Measurements from ENCODE around the gene THSD4.

THSD4 gene

DNA sequence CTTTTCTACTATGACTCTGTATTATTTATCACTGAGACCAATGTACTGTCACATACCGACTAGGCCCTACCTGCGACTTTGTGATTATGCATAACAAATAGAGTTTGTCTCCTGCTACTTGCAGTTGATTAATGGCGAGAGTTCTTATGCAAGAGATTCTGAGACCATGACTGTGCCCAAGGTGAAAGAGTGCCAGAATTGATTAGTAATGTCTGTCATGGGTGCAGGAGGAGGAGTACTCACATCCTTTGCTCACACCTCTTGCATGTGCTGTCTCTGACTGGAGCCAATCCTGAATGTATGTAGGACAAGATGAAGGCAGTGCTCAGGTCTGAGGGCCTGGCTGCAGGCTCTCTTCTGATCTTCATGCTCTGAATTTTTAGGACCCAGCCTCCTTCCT, 260.7 kb downstream of the THSD4 start:
- Histone ChIP-seq H3K4me2 (no peak overlapping the region), H3K36me3 (no peaks in the 10 kb centered on the region)
- TF ChIP-seq Cebpa-rat (IDR thresholded peaks at IDR 0.05) = no peak

DNA sequence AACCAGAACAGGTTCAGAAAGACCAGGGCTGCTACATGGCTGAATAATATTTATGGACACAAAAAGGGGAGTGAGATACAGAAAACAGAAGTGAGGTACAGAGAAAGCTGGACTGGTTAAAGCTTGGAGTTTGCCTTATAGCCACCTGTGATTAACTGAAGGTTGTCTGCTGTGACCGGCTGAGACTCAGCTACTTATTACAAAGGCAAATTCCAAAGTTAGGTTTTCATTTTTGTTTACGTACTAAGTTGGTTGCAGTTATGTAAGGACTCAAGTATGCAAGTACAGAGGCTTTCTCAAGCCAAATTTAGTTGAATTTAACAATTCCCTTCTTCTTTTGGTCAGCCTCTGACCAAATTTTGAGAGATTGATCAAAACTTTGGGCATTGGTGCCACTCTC, 264.6 kb downstream of the THSD4 start:
- no peaks in the 10 kb centered on the region for H3K36me3 ChIP-seq
- H3K4me1 ChIP-seq = no peaks in the 10 kb centered on the region
- no peak for TF ChIP-seq Cebpa-rat (IDR thresholded peaks at IDR 0.05)
- H3K4me2 ChIP-seq = no peak overlapping the region
- H3K9me3 ChIP-seq = no peaks in the 10 kb centered on the region
- no peak overlapping the region for H3K9ac ChIP-seq
- no peak overlapping the region for H3K4me3 ChIP-seq
- H4K20me1 ChIP-seq = no peaks in the 10 kb centered on the region
- H3K27ac ChIP-seq = no peak overlapping the region
- H3K27me3 ChIP-seq = no peaks in the 10 kb centered on the region

More for the DNA sequence above, 260.7 kb downstream of the THSD4 start:
- H3K4me3 ChIP-seq = no peak overlapping the region
- no peaks in the 10 kb centered on the region for H3K27me3 ChIP-seq
- no peaks in the 10 kb centered on the region for H3K9me3 ChIP-seq
- H3K27ac ChIP-seq = no peak overlapping the region
- H4K20me1 ChIP-seq = no peaks in the 10 kb centered on the region
- H3K4me1 ChIP-seq = no peaks in the 10 kb centered on the region
- H3K9ac ChIP-seq = no peak overlapping the region

DNA sequence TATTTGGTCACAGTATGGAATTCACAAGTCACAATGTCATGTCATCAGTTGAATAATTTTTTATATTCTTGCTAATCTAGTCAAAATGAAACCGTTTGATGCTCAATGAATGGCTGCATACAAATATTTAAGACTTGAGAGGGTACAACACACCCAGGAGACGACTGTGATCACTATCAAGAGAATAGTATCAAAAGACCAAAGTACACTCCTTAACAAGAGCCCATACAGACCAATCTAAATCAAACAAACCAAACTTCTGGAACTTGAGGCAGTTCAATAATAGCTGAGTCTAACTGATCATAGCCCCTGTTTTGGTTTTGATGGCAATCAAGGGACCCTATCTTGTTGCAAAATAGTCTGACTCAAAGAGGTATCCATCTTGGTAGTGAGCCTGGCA, 265.1 kb downstream of the THSD4 start:
- Histone ChIP-seq H3K4me3 (no peak overlapping the region), H3K36me3 (no peaks in the 10 kb centered on the region), H3K9me3 (no peaks in the 10 kb centered on the region), H3K4me2 (no peak overlapping the region), H3K4me1 (no peaks in the 10 kb centered on the region), H4K20me1 (no peaks in the 10 kb centered on the region), H3K27me3 (no peaks in the 10 kb centered on the region), H3K27ac (no peak overlapping the region), H3K9ac (no peak overlapping the region)
- TF ChIP-seq Cebpa-rat (IDR thresholded peaks at IDR 0.05) = no peak

DNA sequence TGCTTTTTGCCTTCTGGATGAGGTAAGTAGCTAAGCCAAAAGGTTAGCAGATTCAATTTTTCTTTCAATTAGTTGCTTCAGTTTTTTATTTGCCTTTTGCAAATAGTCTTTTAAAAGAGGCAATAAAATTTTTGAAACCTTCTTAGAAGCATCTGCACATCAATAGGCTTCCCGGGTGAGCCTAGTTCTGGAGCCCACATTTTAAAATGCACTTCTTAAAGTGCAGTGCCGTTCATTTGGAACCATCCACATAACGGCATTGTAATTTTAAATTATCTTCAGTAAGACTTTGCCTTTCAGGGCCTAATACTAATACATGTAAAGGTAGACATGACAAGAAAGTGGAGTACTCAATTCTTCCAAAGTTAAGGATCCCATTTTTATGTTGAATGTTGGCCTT, 269.2 kb downstream of the THSD4 start:
- Histone ChIP-seq H3K36me3 (no peaks in the 10 kb centered on the region), H3K9ac (no peak overlapping the region), H3K27ac (no peak overlapping the region), H3K4me2 (no peak overlapping the region), H3K4me1 (peaks cover 25% of the 10 kb centered on the region), H3K4me3 (no peak overlapping the region), H3K27me3 (no peaks in the 10 kb centered on the region), H3K9me3 (peaks cover 9% of the 10 kb centered on the region), H4K20me1 (no peaks in the 10 kb centered on the region)
- no peak for TF ChIP-seq Cebpa-rat (IDR thresholded peaks at IDR 0.05)

DNA sequence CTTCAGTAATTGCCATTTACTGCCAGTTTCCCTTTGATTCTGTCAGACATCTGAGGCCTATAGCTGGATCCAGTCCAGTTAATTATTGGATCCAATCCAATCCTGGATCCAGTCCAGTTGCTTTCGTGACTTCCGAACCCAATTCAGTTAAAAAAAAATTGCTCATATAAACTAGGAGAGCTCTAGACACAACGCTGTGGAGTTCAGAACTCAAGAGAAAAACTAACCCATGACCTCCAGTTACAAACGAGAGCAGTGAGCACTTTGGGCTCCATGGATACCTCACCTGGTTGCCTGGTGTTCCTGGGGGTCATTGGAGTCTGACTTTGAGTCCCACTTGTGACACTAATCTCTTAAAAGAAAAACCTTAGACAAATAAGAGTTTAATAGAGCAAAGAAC, 269.8 kb downstream of the THSD4 start:
- H3K4me1 ChIP-seq = peaks cover 28% of the 10 kb centered on the region
- no peaks in the 10 kb centered on the region for H4K20me1 ChIP-seq
- H3K4me3 ChIP-seq = no peak overlapping the region
- no peaks in the 10 kb centered on the region for H3K27me3 ChIP-seq
- no peak overlapping the region for H3K27ac ChIP-seq
- H3K9me3 ChIP-seq = peaks cover 12% of the 10 kb centered on the region
- no peak overlapping the region for H3K9ac ChIP-seq
- H3K4me2 ChIP-seq = no peak overlapping the region
- no peak for TF ChIP-seq Cebpa-rat (IDR thresholded peaks at IDR 0.05)
- no peaks in the 10 kb centered on the region for H3K36me3 ChIP-seq

DNA sequence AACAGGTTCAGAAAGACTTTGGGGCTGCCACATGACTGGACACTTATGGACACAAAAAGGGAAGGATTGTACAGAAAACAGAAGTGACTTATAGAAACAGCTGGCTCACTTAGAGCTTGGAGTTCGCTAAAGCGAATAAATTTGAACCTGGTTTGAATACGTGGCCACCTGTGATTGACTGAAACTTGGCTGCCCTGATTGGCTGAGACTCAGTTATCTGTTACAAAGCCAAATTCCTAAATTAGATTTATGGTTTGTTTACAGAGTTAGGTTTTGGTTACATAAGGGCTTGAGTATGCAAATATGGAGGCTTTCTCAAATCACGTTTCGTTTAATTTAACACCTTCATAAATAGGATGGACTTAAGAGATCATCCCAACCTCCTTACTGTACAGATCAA, 270.2 kb downstream of the THSD4 start:
- peaks cover 33% of the 10 kb centered on the region for H3K4me1 ChIP-seq
- H3K9me3 ChIP-seq = peaks cover 12% of the 10 kb centered on the region
- H3K4me3 ChIP-seq = no peak overlapping the region
- no peak overlapping the region for H3K27ac ChIP-seq
- H3K27me3 ChIP-seq = no peaks in the 10 kb centered on the region
- H3K36me3 ChIP-seq = no peaks in the 10 kb centered on the region
- TF ChIP-seq Cebpa-rat (IDR thresholded peaks at IDR 0.05) = no peak
- H3K9ac ChIP-seq = no peak overlapping the region
- no peak overlapping the region for H3K4me2 ChIP-seq
- H4K20me1 ChIP-seq = no peaks in the 10 kb centered on the region

DNA sequence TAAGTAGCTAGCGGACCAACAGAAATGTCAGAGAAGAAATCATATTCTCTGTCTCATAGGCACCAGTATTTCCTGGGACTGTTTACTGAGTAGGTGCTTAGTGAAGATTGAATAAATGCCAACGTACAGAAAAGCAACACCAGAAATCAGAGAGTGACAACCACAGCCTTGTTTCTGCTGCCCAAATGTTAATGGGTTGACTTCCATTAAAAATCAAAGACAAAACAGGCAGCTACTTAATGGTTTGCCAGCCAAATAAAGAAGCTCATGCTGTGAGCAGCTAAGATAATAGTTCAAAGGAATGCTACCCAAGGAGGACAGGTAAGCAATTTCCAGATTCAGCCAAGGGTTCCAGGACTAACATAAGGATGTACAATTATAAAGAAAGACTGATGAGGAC, 270.7 kb downstream of the THSD4 start:
- no peak for TF ChIP-seq Cebpa-rat (IDR thresholded peaks at IDR 0.05)
- Histone ChIP-seq H3K36me3 (no peaks in the 10 kb centered on the region), H3K4me2 (no peak overlapping the region), H3K4me3 (no peak overlapping the region), H3K9ac (no peak overlapping the region), H3K9me3 (peaks cover 12% of the 10 kb centered on the region), H3K27ac (no peak overlapping the region), H4K20me1 (no peaks in the 10 kb centered on the region), H3K27me3 (no peaks in the 10 kb centered on the region), H3K4me1 (peaks cover 38% of the 10 kb centered on the region)

DNA sequence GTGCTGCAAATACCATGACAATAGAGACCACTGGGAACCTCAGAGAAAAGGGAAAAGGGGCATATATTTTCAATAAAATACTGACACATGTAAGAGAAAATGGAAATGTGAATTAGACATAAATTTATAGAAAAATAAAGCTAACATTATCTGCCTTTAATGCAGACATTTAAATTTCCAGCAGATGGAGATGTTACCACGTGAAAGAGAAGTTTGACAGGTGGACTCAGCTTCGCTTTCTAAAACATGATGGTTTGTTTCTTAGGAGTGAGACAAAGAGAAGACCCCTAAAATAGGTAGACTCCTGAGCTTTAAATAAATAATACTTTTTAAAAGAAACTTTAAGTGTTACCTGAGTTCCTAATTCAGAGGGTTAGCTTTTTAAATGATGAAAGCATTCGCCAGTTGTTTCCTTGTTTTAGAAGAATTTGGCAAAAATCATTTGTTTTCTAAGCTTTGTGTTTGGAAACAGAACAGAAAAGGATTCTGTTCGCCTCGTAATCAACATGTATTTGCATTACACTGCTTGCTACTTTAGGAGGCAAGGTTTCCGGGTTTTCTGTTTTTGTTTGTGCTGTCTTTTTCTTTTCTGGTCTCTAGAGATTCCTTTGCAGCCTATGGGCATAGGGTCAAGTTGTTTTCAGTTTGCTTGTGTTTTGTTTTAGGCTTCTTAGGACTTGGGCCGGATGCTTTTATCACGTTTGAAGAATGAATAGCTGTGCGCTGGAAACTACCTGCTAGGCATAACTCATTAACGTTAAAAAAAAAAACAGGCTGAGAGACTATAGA, 271.4 kb downstream of the THSD4 start:
- no peaks in the 10 kb centered on the region for H3K27me3 ChIP-seq
- no peak overlapping the region for H3K27ac ChIP-seq
- H4K20me1 ChIP-seq = no peaks in the 10 kb centered on the region
- peaks cover 12% of the 10 kb centered on the region for H3K9me3 ChIP-seq
- 0 out of 2 replicates have a peak overlapping the region, but pooled peaks have one; percentile 1 for H3K4me3 ChIP-seq
- peak overlapping the region; percentile 77 for H3K4me2 ChIP-seq
- H3K36me3 ChIP-seq = no peaks in the 10 kb centered on the region
- H3K4me1 ChIP-seq = peaks cover 44% of the 10 kb centered on the region
- TF ChIP-seq Cebpa-rat (IDR thresholded peaks at IDR 0.05) = no peak
- H3K9ac ChIP-seq = no peak overlapping the region

DNA sequence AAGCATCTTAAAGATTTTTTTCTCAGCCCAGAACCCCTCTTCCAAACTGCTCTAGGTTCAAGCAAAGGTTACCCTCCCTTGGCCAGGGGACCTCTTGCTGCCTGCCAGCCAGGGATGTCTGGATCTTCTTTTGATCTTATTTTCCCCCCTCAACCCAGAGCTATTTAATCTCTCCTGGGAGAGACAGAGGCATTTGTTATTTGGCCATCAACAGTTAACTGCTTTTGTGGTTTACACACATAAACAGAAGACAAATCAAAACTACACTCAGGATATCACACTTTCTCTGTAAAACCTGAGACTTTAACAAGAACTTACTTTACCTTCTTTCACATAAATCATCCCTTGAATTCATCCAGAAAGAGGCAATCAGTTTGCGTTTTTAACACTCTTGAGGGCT, 272.5 kb downstream of the THSD4 start:
- Histone ChIP-seq H3K9ac (no peak overlapping the region; the same call in 1 of the 2 replicates), H3K4me3 (no peak overlapping the region), H3K4me1 (peaks cover 56% of the 10 kb centered on the region), H4K20me1 (no peaks in the 10 kb centered on the region), H3K27me3 (no peaks in the 10 kb centered on the region), H3K27ac (no peak overlapping the region), H3K9me3 (peaks cover 12% of the 10 kb centered on the region), H3K4me2 (peak overlapping the region; percentile 77), H3K36me3 (no peaks in the 10 kb centered on the region)
- TF ChIP-seq Cebpa-rat (IDR thresholded peaks at IDR 0.05) = no peak

DNA sequence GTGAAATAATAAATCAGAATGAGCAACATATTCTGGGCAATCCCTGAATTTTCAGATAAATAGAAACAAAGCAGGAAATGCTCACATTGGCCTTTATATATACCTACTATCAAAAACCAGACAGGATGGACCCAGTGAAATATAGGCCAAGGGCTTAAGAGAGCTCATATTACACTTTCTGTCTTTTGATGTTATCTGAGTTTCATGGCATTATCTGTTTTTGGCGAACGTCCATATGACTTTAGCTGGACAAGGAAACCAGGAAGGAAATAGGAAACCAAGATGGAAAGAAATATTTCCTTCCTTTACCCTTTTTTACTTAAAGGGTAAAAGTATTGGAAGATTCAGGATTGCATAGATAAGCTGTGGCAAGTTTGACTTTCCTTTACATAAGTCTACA, 274.8 kb downstream of the THSD4 start:
- Histone ChIP-seq H3K4me2 (peak overlapping the region; percentile 76), H3K9me3 (peaks cover 12% of the 10 kb centered on the region)

More for the DNA sequence above, 274.8 kb downstream of the THSD4 start:
- Histone ChIP-seq H4K20me1 (no peaks in the 10 kb centered on the region), H3K4me1 (peaks cover 62% of the 10 kb centered on the region), H3K27ac (no peak overlapping the region), H3K9ac (no peak overlapping the region), H3K4me3 (no peak overlapping the region), H3K36me3 (no peaks in the 10 kb centered on the region), H3K27me3 (no peaks in the 10 kb centered on the region)
- no peak for TF ChIP-seq Cebpa-rat (IDR thresholded peaks at IDR 0.05)

Measured in BLaER1 (cell line).